DLD1 (cell line): ENCODE measurements around the gene CDYL2.

Source experiments
- in situ Hi-C: cut with HindIII; loops from 2 replicates; pipeline ENCODE4 v1.10.0; 2017; ENCODE audit warnings: low sequenced_read_pairs

The CDYL2 gene

GRCh38 chr16:80606221-80606766 is 198.1 kb downstream of the CDYL2 start:
- in situ Hi-C loops: no loop called here

- in situ Hi-C loops: no loop called here
Observed at GRCh38 chr16:80604600-80605355, 199.6 kb downstream of the CDYL2 start.

GRCh38 chr16:80602894-80603293 is 201.5 kb downstream of the CDYL2 start:
- in situ Hi-C loops: no loop called here

- in situ Hi-C loops: no loop called here
Observed at GRCh38 chr16:80601182-80601581, 203.2 kb downstream of the CDYL2 start.

- in situ Hi-C loops: no loop called here
Observed at GRCh38 chr16:80599466-80599865, 204.9 kb downstream of the CDYL2 start.

GRCh38 chr16:80596507-80597207 is 207.7 kb downstream of the CDYL2 start:
- in situ Hi-C loops: no loop called here

- in situ Hi-C loops: no loop called here
Observed at GRCh38 chr16:80594756-80595155, 209.6 kb downstream of the CDYL2 start.

GRCh38 chr16:80592273-80592672 is 212.1 kb downstream of the CDYL2 start:
- in situ Hi-C loops: no loop called here

- in situ Hi-C loops: no loop called here
Observed at GRCh38 chr16:80591071-80591915, 213.1 kb downstream of the CDYL2 start.

GRCh38 chr16:80587071-80587470 is 217.3 kb downstream of the CDYL2 start:
- in situ Hi-C loops: no loop called here

GRCh38 chr16:80586476-80586875 is 217.9 kb downstream of the CDYL2 start:
- in situ Hi-C loops: no loop called here

GRCh38 chr16:80585764-80586163 is 218.6 kb downstream of the CDYL2 start:
- in situ Hi-C loops: no loop called here

- in situ Hi-C loops: no loop called here
Observed at GRCh38 chr16:80583466-80583865, 220.9 kb downstream of the CDYL2 start.

- in situ Hi-C loops: no loop called here
Observed at GRCh38 chr16:80580109-80580832, 224.1 kb downstream of the CDYL2 start.

- in situ Hi-C loops: no loop called here
Observed at GRCh38 chr16:80577485-80578280, 226.7 kb downstream of the CDYL2 start.

GRCh38 chr16:80576343-80576912 is 228.0 kb downstream of the CDYL2 start:
- in situ Hi-C loops: no loop called here

GRCh38 chr16:80573700-80574120 is 230.7 kb downstream of the CDYL2 start:
- in situ Hi-C loops: no loop called here

- in situ Hi-C loops: no loop called here
Observed at GRCh38 chr16:80570106-80570478, 234.3 kb downstream of the CDYL2 start.

GRCh38 chr16:80569440-80570105 is 234.8 kb downstream of the CDYL2 start:
- in situ Hi-C loops: no loop called here
